DMS79 (cell line): Measurements from ENCODE around the gene ACTN4.
"Not testable (repeated sequence)": the region's sequence is repeated elsewhere in the genome, so short reads cannot be mapped to it uniquely, and the experiment has no call there.

Experiments
- DNase-seq: peaks from one replicate; lab custom pipeline; 2025; lab: John Stamatoyannopoulos, UW

Gene ACTN4

GRCh38 chr19:38736413-38737280, 89.2 kb downstream of the ACTN4 start:
- DNase-seq, result peak; percentile 36

GRCh38 chr19:38737281-38737865, 89.9 kb downstream of the ACTN4 start:
- no peak for DNase-seq

GRCh38 chr19:38737921-38738737, 90.7 kb downstream of the ACTN4 start:
- DNase-seq, result no peak

- DNase-seq, result no peak
Observed at GRCh38 chr19:38739440-38740256, 92.2 kb downstream of the ACTN4 start.

- no peak for DNase-seq
Observed at GRCh38 chr19:38740257-38740592, 92.8 kb downstream of the ACTN4 start.

- no peak for DNase-seq
Observed at GRCh38 chr19:38740932-38741331, 93.5 kb downstream of the ACTN4 start.

- DNase-seq, result no peak
Observed at GRCh38 chr19:38741670-38742069, 94.2 kb downstream of the ACTN4 start.

GRCh38 chr19:38742296-38742695, 94.8 kb downstream of the ACTN4 start:
- no peak for DNase-seq

GRCh38 chr19:38742906-38743305, 95.5 kb downstream of the ACTN4 start:
- DNase-seq, result no peak

- no peak for DNase-seq
Observed at GRCh38 chr19:38743394-38744297, 96.2 kb downstream of the ACTN4 start.

GRCh38 chr19:38744298-38744681, 96.8 kb downstream of the ACTN4 start, which contains the start of gene CAPN12:
Gene CAPN12, minus strand, starts transcription at chr19:38744474. Its CDS starts 309 bp downstream, at chr19:38744165.
- DNase-seq, result no peak

GRCh38 chr19:38744874-38745273, 97.4 kb downstream of the ACTN4 start:
- no peak for DNase-seq

- no peak for DNase-seq
Observed at GRCh38 chr19:38745316-38745715, 97.9 kb downstream of the ACTN4 start.

- not testable (repeated sequence) for DNase-seq
Observed at GRCh38 chr19:38753783-38754182, 106.3 kb downstream of the ACTN4 start.

GRCh38 chr19:38754196-38754595, 106.7 kb downstream of the ACTN4 start:
- DNase-seq, result not testable (repeated sequence)

GRCh38 chr19:38759590-38760003, 112.1 kb downstream of the ACTN4 start:
- DNase-seq, result peak; percentile 4

- not testable (repeated sequence) for DNase-seq
Observed at GRCh38 chr19:38760805-38761517, 113.5 kb downstream of the ACTN4 start.

GRCh38 chr19:38761884-38762389, 114.5 kb downstream of the ACTN4 start:
- DNase-seq, result not testable (repeated sequence)

GRCh38 chr19:38763795-38764220, 116.4 kb downstream of the ACTN4 start:
- DNase-seq, result no peak

- DNase-seq, result no peak
Observed at GRCh38 chr19:38765214-38765613, 117.8 kb downstream of the ACTN4 start.
